ENCODE results near the gene TAAR6.
"Not testable (repeated sequence)": the region's sequence is repeated elsewhere in the genome, so short reads cannot be mapped to it uniquely, and the experiment has no call there.

Gene TAAR6

DNA sequence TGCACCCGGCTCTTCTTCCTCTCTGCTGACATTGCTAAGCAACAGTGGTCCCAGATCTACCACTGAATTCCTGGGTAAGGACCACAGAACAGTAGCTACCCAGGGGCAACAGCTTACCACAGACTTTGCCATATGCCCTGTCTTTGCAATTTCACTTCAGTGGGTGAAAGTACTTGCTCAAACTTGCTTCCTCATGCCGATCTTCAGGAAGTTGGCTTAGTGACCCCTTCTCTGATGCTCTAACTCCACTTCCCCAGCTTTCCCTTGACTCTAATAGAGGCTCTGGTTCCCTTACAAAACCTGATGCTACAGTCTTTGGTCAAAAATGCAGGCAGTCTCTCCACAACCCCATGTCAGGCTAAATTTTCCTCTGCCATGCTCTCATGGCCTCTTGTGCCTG, 22.7 kb downstream of the TAAR6 start:
- DNase-seq, result no peak

DNA sequence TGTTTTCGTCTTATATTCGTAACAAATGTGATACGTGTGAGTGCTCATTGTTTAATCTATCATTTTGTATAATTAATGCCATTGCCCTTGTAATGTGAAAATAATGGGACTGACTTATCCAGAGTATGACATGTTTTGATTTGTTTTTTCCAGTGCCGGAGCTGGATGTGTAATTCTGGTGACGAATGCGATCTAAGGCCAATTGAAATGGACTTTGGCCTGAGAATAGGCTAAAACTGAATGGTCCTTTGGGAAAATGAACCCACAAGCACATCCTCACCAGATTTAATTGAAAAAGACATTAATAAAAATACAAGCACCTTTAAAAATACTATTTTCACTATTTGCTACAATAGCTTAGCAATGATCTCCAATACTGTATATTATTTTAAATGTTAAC, 26.1 kb downstream of the TAAR6 start:
- DNase-seq, result no peak

DNA sequence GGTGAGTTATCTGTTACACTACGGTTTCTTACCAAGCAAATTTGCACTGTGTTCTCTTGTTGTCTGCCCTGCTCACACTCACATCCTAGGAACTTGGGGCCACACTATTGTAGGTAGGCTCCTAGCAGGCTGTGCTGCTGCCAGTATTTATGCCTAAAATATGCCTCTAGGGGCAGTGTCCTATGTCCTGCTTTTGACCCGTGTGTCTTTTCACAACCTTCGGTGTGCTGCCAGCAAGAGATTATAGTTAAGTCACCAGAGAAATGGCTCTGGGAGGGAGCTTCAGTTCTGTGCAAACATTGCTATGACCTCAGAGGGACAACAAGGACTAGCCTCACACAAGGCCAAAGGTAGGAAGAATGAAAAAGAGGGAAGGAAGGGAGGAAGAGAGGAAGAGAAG, 28.4 kb downstream of the TAAR6 start:
- no peak for DNase-seq

DNA sequence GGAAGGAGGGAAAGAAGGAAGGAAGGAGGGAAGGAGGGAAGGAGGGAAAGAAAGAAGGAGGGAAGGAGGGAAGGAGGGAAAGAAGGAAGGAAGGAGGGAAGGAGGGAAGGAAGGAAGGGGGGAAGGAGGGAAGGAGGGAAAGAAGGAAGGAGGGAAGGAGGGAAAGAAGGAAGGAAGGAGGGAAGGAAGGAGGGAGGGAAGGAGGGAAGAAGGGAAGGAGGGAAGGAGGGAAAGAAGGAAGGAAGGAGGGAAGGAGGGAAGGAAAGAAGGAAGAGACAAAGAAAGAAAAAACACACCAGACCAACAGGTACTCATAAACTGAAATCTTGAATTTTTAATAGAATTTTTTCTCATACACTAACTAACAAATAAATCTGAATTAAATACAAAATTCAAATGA, 30.8 kb downstream of the TAAR6 start:
- not testable (repeated sequence) for DNase-seq

DNA sequence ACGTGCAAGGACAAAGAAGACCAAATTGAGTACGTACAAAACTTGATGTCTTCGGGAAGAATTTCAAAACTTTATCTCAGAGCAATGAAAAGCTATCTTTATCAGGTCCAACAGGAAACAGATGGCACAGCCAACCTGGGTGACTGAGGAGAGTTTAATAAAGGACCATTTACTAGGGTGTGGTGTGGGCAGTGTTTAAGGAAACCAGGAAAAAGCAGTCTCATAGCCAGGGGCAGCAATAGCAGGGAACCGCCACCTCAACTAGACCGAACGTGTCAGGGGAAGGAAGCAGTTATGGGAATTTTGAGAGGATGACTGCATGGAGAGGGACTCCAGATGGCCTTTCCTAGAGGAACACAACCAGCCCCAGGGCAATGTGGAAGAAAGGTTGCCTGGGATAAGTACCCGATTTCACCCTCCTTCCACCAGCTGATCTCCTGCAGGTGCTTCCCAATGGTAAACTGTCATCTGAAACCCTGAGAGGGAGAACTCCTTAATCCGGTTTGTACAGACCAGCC, 34.6 kb downstream of the TAAR6 start:
- no peak for DNase-seq

DNA sequence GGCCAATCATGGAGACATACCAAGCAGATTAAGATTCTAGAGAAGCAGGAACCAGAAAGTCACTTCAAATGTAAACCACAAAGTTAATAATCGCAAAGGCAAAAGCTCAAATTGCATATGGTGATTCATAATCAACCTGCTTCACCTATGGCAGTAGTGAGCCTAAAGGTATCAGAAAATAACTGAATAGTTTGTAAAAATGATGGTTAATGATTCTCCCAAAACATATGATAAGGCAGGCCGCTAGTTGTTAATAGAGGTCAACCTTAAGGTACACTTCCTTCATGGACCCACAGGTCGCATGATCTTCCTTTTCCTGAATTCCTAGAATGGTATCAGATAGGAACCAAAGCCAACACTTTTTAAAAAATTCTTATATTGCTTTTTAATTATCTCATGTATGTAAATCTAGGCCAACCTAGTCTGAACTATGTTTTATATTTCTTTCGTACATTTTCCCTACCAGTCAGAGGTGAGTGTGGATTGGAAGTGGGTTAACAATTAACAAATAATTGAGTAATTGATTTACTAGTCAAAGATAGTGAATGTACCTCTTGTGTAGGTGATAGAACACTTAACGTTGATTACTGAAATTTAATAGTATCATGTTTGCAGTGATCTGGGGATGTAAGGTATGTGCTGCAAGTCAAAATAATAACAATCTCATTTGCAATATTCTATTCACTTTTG, 37.6 kb downstream of the TAAR6 start:
- DNase-seq, result no peak

DNA sequence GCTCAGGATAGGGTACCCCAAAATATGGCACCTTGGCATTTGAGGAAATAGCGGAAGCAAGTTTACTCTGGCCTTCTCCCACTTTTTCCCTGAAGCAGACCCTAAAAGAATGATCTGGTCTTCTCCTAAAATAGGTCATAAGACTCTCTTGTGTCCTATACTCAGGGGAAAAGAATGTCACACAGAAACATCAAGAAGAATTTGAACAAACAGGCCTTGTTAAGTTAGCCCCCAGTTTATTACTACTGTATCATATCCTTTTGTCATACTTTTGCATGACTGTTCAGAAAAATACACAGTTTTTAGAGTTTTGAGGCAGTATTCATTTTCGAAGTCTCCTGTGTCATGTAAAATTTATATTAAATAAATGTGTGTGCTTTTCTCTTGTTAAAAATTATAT, 41.5 kb downstream of the TAAR6 start:
- DNase-seq, result no peak

DNA sequence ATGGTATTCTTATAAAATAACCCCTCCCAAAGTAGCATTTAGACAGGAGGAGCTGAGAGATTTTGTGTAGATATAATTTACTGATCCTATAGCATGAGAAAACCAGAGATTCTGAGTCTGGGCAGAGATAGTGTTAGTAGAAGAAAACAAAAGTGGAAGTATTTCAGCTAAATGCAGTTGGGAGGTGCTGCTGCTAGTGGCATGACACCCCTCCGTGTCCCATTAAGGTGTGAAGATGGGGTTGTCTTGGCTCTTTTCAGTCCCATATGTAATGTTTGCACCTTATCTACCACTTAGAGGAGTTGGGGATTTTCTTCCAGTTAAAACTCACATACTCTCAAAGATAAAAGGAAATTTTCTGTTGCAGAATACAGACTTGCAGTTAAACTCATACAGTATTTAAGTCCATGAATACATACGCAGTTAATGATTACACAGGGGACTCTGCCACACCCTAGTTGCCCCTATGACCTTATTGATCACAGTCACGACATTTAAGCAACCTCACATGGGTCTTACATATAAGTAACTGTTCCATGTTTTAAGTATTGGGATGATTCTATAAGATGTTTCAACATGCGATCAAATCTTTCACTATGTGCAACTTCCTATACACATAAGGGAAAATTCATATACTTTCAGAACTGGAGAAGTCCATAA, 42.5 kb downstream of the TAAR6 start:
- no peak for DNase-seq

DNA sequence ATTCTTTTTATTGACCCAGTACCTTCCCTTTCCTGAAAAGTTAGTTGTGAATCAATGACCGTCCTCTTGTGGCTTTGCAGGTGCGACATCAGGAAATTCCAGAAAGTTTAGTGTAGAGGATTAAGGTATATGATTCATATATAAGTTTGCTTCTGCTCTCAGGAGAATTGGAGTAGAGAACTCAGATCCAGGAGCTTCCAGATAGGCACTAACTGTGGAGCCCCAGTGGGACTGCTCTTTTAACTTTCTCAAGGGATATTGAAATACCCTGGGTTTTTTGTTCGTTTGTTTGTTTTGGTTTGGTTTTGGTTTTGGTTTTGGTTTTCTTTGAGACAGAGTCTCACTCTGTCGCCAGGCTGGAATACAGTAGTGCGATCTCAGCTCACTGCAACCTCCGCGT, 44.4 kb downstream of the TAAR6 start:
- DNase-seq, result no peak

DNA sequence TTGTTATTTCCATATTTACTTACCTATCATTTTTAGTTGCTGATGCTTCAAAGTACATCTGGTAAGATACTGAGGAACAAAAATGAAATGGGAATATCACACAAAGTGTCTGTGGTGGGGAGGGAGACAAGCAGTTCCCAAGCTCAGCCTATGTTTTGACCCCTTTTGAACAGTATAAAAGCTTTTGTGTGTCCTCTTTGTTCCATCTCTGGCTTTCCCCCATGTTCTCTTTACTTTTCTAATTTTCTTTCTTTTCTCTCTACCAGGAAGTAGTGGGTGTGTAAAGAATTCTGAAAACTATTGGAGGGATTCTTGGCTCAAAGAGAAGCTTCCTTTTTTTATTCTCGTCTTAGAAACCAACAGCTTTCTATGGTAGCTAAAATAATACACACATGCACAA, 46.6 kb downstream of the TAAR6 start:
- no peak for DNase-seq
